ENCODE results near the gene ZDHHC11. TPM values are rescaled to one million over a fixed set of nuclear protein-coding genes. Genes with fewer than 3 reads are reported as not detected.

The ZDHHC11 gene
- total RNA-seq, 1 experiment from 2014 or later = 26.0 TPM

GRCh38 chr5:855771-856530, 5.2 kb upstream of the ZDHHC11 start:
- DNase-seq (no peak), ATAC-seq (peak; percentile 10; the same call in 1 of the 2 replicates)
- Histone ChIP-seq H3K79me2 (ENCODE audit: low read length) (no peaks in the 10 kb centered on the region), H2AFZ (ENCODE audit: low read length) (no peak overlapping the region), H3F3A (ENCODE audit: low read length, unreplicated experiment) (no peaks in the 10 kb centered on the region), H3K27me3 (ENCODE audit: low read length) (no peaks in the 10 kb centered on the region), H3K4me3 (ENCODE audit: low read length) (no peak overlapping the region), H3K4me2 (ENCODE audit: low read length) (no peak overlapping the region), H3K27ac (ENCODE audit: low read length) (no peak overlapping the region), H3K36me3 (ENCODE audit: low read depth, low read length) (no peaks in the 10 kb centered on the region), H4K20me1 (ENCODE audit: low read length) (no peaks in the 10 kb centered on the region), H3K9me2 (replicated peaks; ENCODE audit: low read length) (no peaks in the 10 kb centered on the region), H3K9ac (ENCODE audit: low read length) (no peak overlapping the region), H3K9me3 (ENCODE audit: low read length) (no peaks in the 10 kb centered on the region), H3K4me1 (ENCODE audit: insufficient read depth, low read length) (peaks cover 2% of the 10 kb centered on the region; the same call in 1 of the 2 replicates)
- BruUV-seq (replicated peaks) = no TSS peak
- intact Hi-C loops (cut with micrococcal nuclease) = no loop called here
- ChIA-PET CTCF (no interaction called here), POLR2A (ENCODE audit: unreplicated experiment) (no interaction called here)
- no peak for TF ChIP-seq EZH2 (IDR thresholded peaks at IDR 0.05; ENCODE audit: low read length, unreplicated experiment)
- no peak for TF ChIP-seq EZH2phosphoT487 (IDR thresholded peaks at IDR 0.05; ENCODE audit: borderline replicate concordance, low read length)
- TF ChIP-seq CTCF (conservative IDR thresholded peaks at IDR 0.05; ENCODE audit: low read depth, low read length) = no peak

GRCh38 chr5:854966-855743, 4.4 kb upstream of the ZDHHC11 start:
- no peak for DNase-seq
- Histone ChIP-seq H3K79me2 (ENCODE audit: low read length) (no peaks in the 10 kb centered on the region), H3K27me3 (ENCODE audit: low read length) (no peaks in the 10 kb centered on the region), H3K9me3 (ENCODE audit: low read length) (no peaks in the 10 kb centered on the region), H3K9me2 (replicated peaks; ENCODE audit: low read length) (no peaks in the 10 kb centered on the region), H3K4me1 (ENCODE audit: insufficient read depth, low read length) (peaks cover 6% of the 10 kb centered on the region; the same call in 1 of the 2 replicates), H3K9ac (ENCODE audit: low read length) (no peak overlapping the region), H2AFZ (ENCODE audit: low read length) (no peak overlapping the region), H3K27ac (ENCODE audit: low read length) (no peak overlapping the region), H3K36me3 (ENCODE audit: low read depth, low read length) (no peaks in the 10 kb centered on the region), H3F3A (ENCODE audit: low read length, unreplicated experiment) (no peaks in the 10 kb centered on the region), H4K20me1 (ENCODE audit: low read length) (no peaks in the 10 kb centered on the region), H3K4me3 (ENCODE audit: low read length) (no peak overlapping the region), H3K4me2 (ENCODE audit: low read length) (no peak overlapping the region)
- ChIA-PET CTCF (no interaction called here), POLR2A (ENCODE audit: unreplicated experiment) (no interaction called here)
- intact Hi-C loops (cut with micrococcal nuclease) = loop anchor here (5.0 kb wide), 1 partner anchor 183 kb away; no protein-coding TSS in a partner anchor
- BruUV-seq (replicated peaks) = no TSS peak
- TF ChIP-seq EZH2phosphoT487 (IDR thresholded peaks at IDR 0.05; ENCODE audit: borderline replicate concordance, low read length) = no peak
- TF ChIP-seq CTCF (conservative IDR thresholded peaks at IDR 0.05; ENCODE audit: low read depth, low read length) = no peak
- no peak for TF ChIP-seq EZH2 (IDR thresholded peaks at IDR 0.05; ENCODE audit: low read length, unreplicated experiment)
- no peak for ATAC-seq
